Keratinocyte (primary cell): ENCODE results near the gene FAR1. TPM values are rescaled to one million over a fixed set of nuclear protein-coding genes. Genes with fewer than 3 reads are reported as not detected.

Source experiments
- DNase-seq: peaks from one replicate; pipeline ENCODE4 v3.0.0-alpha.2; 2011; ENCODE audit warnings: low read depth, missing footprints, low spot score
- FAIRE-seq: peaks from 2 replicates; lab custom pipeline; 2011; peaks lifted over from hg19 to GRCh38; lab: Jason Lieb, UNC
- H2AFZ ChIP-seq: 2 replicates; pipeline ENCODE4 v1.6.0; 2012; ENCODE audit warnings: low read length, control low read depth, inconsistent platforms; ENCODE audit not compliant: control insufficient read depth
- H3K27ac ChIP-seq: 2 replicates; pipeline ENCODE4 v1.5.1; 2011; ENCODE audit warnings: low read length; ENCODE audit not compliant: control insufficient read depth, insufficient read depth
- H3K27me3 ChIP-seq: 3 replicates; pipeline ENCODE4 v1.6.0; 2011; ENCODE audit warnings: low read length; ENCODE audit not compliant: control insufficient read depth, insufficient read depth; ENCODE audit errors: extremely low read depth
- H3K36me3 ChIP-seq, 2 experiments: 2 replicates in 1 of 2; 3 replicates in 1 of 2; pipeline ENCODE4 v1.5.1; 2011; ENCODE audit warnings: low read length in 2 of 2, mild to moderate bottlenecking in 1 of 2; ENCODE audit not compliant: control insufficient read depth in 2 of 2, insufficient read depth in 2 of 2; ENCODE audit errors: extremely low read depth in 1 of 2
- H3K4me1 ChIP-seq: 3 replicates; pipeline ENCODE4 v1.5.1; 2011; ENCODE audit warnings: low read length; ENCODE audit not compliant: control insufficient read depth, insufficient read depth; ENCODE audit errors: extremely low read depth
- H3K4me2 ChIP-seq: 3 replicates; pipeline ENCODE4 v1.6.0; 2011; ENCODE audit warnings: low read depth, low read length; ENCODE audit not compliant: control insufficient read depth, insufficient read depth; ENCODE audit errors: extremely low read depth
- H3K4me3 ChIP-seq, 3 experiments: fragments of 200-600 bp in 1 of 3; sonication (generic) in 1 of 3; 2 replicates in 2 of 3; 3 replicates in 1 of 3; pipeline ENCODE4 v1.5.1; 2011 to 2016; ENCODE audit warnings: low read length in 3 of 3, mild to moderate bottlenecking in 3 of 3, control low read depth in 2 of 3, inconsistent platforms in 1 of 3, low read depth in 1 of 3, mixed read lengths in 1 of 3, mixed run types in 1 of 3, moderate library complexity in 1 of 3; ENCODE audit not compliant: control insufficient read depth in 2 of 3, insufficient read depth in 2 of 3; ENCODE audit errors: extremely low read depth in 1 of 3
- H3K79me2 ChIP-seq: 2 replicates; pipeline ENCODE4 v1.6.0; 2012; ENCODE audit warnings: low read length; ENCODE audit not compliant: control insufficient read depth, insufficient read depth
- H3K9ac ChIP-seq: 3 replicates; pipeline ENCODE4 v1.6.0; 2011; ENCODE audit warnings: low read length; ENCODE audit not compliant: control insufficient read depth, insufficient read depth; ENCODE audit errors: extremely low read depth
- H3K9me1 ChIP-seq: 3 replicates; pipeline ENCODE4 v1.6.0; 2011; ENCODE audit warnings: low read length; ENCODE audit not compliant: control insufficient read depth, insufficient read depth; ENCODE audit errors: extremely low read depth
- H3K9me3 ChIP-seq: 2 replicates; pipeline ENCODE4 v1.5.1; 2012; ENCODE audit warnings: low read depth, low read length; ENCODE audit not compliant: control insufficient read depth
- H4K20me1 ChIP-seq: 3 replicates; pipeline ENCODE4 v1.6.0; 2011; ENCODE audit warnings: low read length; ENCODE audit not compliant: control insufficient read depth, insufficient read depth; ENCODE audit errors: extremely low read depth
- EZH2 ChIP-seq: IDR thresholded peaks from one replicate; pipeline ENCODE4 v1.6.1; 2012; ENCODE audit warnings: inconsistent platforms, mild to moderate bottlenecking, low read length, moderate library complexity
- dilution Hi-C: fragments of 300-500 bp; cut with MboI; formaldehyde crosslinking; loops from one replicate; pipeline ENCODE4 v1.7.0; 2020; ENCODE audit warnings: low sequenced_read_pairs; ENCODE audit not compliant: extremely low pct_ligation_motif_present
- polyA plus RNA-seq, 5 experiments: library from polyadenylated mRNA; depleted of rRNA in 3 of 5; stranded (reverse) in 3 of 5; stranded (forward) in 1 of 5; unstranded in 1 of 5; fragments of >200 nt; gene quantifications; 1 replicate in 1 of 5; 2 replicates in 3 of 5; 3 replicates in 1 of 5; pipeline versions ENCODE4 v1.2.1 to v1.2.3, GENCODE V29; 2011 to 2012; ENCODE audit warnings: missing spikeins in 2 of 5, low read depth in 1 of 5, low replicate concordance in 1 of 5
- TF ChIP-seq, protein P1 (sequence below), 3 experiments: IDR thresholded peaks in 1 of 3; conservative IDR thresholded peaks in 1 of 3; optimal IDR thresholded peaks in 1 of 3; 2 replicates in 2 of 3; 3 replicates in 1 of 3; pipeline versions ENCODE3 to v1.5.1; 2011; ENCODE audit warnings: low read length in 3 of 3, mild to moderate bottlenecking in 3 of 3, moderate library complexity in 2 of 3, control low read depth in 1 of 3, inconsistent platforms in 1 of 3; ENCODE audit not compliant: insufficient read depth in 2 of 3; ENCODE audit errors: extremely low read depth in 1 of 3

FAR1 gene
- polyA plus RNA-seq, 1 donor (not counting 4 experiments of a cell fraction or from before 2014, with no cell fraction given) = 140 TPM

DNA sequence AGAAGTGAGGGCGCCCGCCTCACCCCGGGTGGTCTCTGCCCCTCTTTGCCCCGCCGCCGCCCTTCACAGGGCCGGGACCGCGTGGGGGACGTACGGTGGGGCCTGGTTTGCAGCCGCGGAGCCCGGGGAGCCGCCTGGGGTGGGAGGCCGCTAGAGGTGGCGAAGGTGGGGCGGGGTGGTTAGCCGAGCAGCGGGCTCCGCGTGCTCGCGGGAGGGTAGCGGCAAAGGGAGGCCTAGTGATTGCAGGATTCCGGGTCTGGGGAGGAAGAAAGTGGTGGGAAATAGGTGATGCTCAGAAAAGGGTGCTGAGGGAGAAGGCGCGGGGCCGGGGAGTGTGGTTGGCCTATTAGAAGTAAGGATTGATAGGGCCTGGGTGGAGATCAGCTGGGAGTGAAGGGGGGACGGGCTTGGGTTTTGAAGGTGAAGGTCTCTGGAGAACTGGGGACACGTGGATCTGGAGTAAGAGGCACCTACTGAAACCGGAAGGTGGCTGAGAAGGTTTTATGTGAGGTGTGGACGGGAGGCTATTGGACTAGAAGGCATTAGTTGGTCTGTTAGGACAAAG is 571 bp downstream of the FAR1 start:
- H3K4me1 ChIP-seq = peaks cover 46% of the 10 kb centered on the region
- H2AFZ ChIP-seq = peak overlapping the region; percentile 35
- peak overlapping the region; percentile 89 for H3K4me2 ChIP-seq
- H3K9me1 ChIP-seq = no peaks in the 10 kb centered on the region
- TF ChIP-seq, protein P1, sequence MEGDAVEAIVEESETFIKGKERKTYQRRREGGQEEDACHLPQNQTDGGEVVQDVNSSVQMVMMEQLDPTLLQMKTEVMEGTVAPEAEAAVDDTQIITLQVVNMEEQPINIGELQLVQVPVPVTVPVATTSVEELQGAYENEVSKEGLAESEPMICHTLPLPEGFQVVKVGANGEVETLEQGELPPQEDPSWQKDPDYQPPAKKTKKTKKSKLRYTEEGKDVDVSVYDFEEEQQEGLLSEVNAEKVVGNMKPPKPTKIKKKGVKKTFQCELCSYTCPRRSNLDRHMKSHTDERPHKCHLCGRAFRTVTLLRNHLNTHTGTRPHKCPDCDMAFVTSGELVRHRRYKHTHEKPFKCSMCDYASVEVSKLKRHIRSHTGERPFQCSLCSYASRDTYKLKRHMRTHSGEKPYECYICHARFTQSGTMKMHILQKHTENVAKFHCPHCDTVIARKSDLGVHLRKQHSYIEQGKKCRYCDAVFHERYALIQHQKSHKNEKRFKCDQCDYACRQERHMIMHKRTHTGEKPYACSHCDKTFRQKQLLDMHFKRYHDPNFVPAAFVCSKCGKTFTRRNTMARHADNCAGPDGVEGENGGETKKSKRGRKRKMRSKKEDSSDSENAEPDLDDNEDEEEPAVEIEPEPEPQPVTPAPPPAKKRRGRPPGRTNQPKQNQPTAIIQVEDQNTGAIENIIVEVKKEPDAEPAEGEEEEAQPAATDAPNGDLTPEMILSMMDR (optimal IDR thresholded peaks at IDR 0.05 in 1 of 3, IDR thresholded peaks at IDR 0.05 in 1 of 3, conservative IDR thresholded peaks at IDR 0.05 in 1 of 3; ENCODE audit: extremely low read depth in 1 of 3, insufficient read depth in 2 of 3, low read length in 3 of 3) = no peak
- no peak for TF ChIP-seq EZH2
- H4K20me1 ChIP-seq = peaks cover 3% of the 10 kb centered on the region
- DNase-seq (no peak), FAIRE-seq (peak; percentile 67)
- dilution Hi-C loops = no loop called here
- no peaks in the 10 kb centered on the region for H3K27me3 ChIP-seq
- peak overlapping the region; percentile 82 for H3K27ac ChIP-seq
- H3K9ac ChIP-seq = peak overlapping the region; percentile 80
- H3K4me3 ChIP-seq = peak overlapping the region; percentile 80 to 89 (median 85)
- H3K36me3 ChIP-seq = no peaks in the 10 kb centered on the region
- H3K9me3 ChIP-seq = no peaks in the 10 kb centered on the region
- H3K79me2 ChIP-seq = peaks cover 52% of the 10 kb centered on the region

DNA sequence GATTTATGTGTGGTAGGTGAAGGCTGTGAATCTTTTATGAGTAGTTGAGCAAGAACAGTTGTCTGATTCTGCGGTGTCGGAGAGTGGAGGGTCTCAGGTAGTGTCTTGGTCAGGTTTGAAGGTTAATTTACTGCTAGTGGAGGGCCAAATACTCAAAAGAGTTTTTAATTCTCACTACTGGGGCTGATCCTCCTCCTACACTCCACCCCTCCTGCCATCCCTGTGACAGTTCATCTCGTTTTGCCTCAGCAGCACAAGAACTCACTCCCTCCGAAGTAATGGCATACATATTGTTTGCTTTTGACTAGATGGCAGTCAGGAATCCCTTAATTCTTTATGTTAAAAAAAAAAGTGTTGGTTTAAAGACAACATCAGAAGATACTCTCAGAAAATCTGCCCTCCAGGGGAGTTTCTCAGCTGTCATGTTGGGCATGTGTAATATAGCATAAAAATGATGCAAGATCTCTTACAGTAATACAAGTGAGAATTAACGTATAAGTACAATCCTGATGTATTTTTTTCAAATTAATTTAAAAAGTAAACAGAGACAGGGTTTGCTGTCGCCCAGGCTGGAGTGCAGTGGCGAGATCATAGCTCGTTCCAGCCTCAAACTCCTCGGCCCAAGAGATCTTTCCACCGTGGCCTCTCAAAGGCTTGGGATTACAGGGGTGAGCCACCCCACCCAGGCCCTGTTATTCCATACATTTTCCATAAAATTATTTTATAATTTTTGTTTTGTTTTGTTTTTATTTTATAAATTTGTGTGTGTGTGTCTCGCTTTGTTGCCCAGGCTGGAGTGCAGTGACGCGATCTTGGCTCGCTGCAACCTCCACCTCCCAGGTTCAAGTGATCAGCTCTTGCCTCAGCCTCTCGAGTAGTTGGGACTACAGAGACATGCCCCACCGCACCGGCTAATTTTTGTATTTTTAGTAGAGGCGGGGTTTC is 1.3 kb downstream of the FAR1 start:
- DNase-seq = no peak

More for the DNA sequence above, 1.3 kb downstream of the FAR1 start:
- Histone ChIP-seq H3K27ac (peak overlapping the region; percentile 82), H4K20me1 (peaks cover 3% of the 10 kb centered on the region), H3K9me1 (no peaks in the 10 kb centered on the region), H3K9me3 (no peaks in the 10 kb centered on the region), H3K79me2 (peaks cover 60% of the 10 kb centered on the region), H2AFZ (no peak overlapping the region), H3K4me1 (peaks cover 38% of the 10 kb centered on the region), H3K4me3 (peak overlapping the region; percentile 80 to 89 (median 85)), H3K4me2 (peak overlapping the region; percentile 89), H3K9ac (peak overlapping the region; percentile 80), H3K27me3 (no peaks in the 10 kb centered on the region), H3K36me3 (no peaks in the 10 kb centered on the region)
- TF ChIP-seq, protein P1 (optimal IDR thresholded peaks at IDR 0.05 in 1 of 3, IDR thresholded peaks at IDR 0.05 in 1 of 3, conservative IDR thresholded peaks at IDR 0.05 in 1 of 3; ENCODE audit: extremely low read depth in 1 of 3, insufficient read depth in 2 of 3, low read length in 3 of 3) = no peak
- no peak for TF ChIP-seq EZH2
- dilution Hi-C loops = no loop called here
- no peak for FAIRE-seq
